Spleen (tissue), 7 donors: ENCODE results near the gene THUMPD1.

Experiments
- POLR2A ChIP-seq, 3 donors: fragments of 450-650 bp; IDR thresholded peaks; one replicate each; pipeline ENCODE4 v1.5.1; 2017; ENCODE audit warnings: antibody characterized with exemption in 3 of 3, mild to moderate bottlenecking in 1 of 3
- TF ChIP-seq, protein P1 (sequence below), 11 experiments: fragments of 200-600 bp in 7 of 11; fragments of 450-650 bp in 4 of 11; sonication (generic) in 4 of 11; IDR thresholded peaks in 8 of 11; conservative IDR thresholded peaks in 3 of 11; 1 replicate in 7 of 11; 2 replicates in 4 of 11; pipeline versions ENCODE4 v1.4.0 to v1.8.0; 2016 to 2021; ENCODE audit warnings: antibody characterized with exemption in 11 of 11, inconsistent platforms in 4 of 11, mild to moderate bottlenecking in 1 of 11
- donor health status: DM: no; HTN: no; CAD: no; lungs with moderate emphysema.
- donor health status: DM: no; HTN: no; CAD: no.
- donor health status: DM: no; HTN: no; CAD: no.

DNA sequence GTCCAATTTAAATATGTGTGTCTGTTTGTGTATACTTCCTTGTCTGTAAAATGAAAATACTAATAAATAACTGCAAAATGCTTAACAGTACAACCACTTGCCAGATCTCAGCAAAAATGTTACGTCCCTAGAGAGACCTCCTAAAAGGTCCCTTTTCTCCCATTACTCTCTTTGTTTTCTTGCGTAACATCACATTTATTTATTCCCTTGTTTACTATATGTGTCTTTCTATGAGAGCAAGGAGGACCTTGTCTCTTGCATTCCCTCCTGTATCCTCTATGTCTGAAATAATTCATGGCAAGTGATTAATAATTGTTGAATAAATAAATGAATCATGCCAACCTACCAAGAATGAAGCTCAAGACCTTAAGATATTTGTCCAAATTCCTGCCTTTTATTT lies 24.1 kb upstream of the THUMPD1 start:
- TF ChIP-seq, protein P1, sequence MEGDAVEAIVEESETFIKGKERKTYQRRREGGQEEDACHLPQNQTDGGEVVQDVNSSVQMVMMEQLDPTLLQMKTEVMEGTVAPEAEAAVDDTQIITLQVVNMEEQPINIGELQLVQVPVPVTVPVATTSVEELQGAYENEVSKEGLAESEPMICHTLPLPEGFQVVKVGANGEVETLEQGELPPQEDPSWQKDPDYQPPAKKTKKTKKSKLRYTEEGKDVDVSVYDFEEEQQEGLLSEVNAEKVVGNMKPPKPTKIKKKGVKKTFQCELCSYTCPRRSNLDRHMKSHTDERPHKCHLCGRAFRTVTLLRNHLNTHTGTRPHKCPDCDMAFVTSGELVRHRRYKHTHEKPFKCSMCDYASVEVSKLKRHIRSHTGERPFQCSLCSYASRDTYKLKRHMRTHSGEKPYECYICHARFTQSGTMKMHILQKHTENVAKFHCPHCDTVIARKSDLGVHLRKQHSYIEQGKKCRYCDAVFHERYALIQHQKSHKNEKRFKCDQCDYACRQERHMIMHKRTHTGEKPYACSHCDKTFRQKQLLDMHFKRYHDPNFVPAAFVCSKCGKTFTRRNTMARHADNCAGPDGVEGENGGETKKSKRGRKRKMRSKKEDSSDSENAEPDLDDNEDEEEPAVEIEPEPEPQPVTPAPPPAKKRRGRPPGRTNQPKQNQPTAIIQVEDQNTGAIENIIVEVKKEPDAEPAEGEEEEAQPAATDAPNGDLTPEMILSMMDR (IDR thresholded peaks at IDR 0.05 in 8 of 11, conservative IDR thresholded peaks at IDR 0.05 in 3 of 11), result no peak
- no peak for TF ChIP-seq POLR2A (IDR thresholded peaks at IDR 0.05)
